Spinal cord (tissue), 10 donors: ENCODE data around the gene SCN2A. TPM values are rescaled to one million over a fixed set of nuclear protein-coding genes. Genes with fewer than 3 reads are reported as not detected.

Experiments used
- DNase-seq, 6 donors: peaks; one replicate each; pipeline versions ENCODE4 v3.0.0 to v3.0.0-alpha.2; 2013 to 2015; ENCODE audit warnings: low spot score in 6 of 6, low read depth in 4 of 6
- H3K27ac ChIP-seq: one replicate; pipeline ENCODE4 v1.5.1; 2013; ENCODE audit warnings: low read depth, low read length, control low read depth
- H3K27me3 ChIP-seq: one replicate; pipeline ENCODE4 v1.6.1; 2013; ENCODE audit warnings: low read length; ENCODE audit not compliant: control insufficient read depth, insufficient read depth
- H3K36me3 ChIP-seq: one replicate; pipeline ENCODE4 v1.6.1; 2013; ENCODE audit warnings: low read length; ENCODE audit not compliant: control insufficient read depth, insufficient read depth
- H3K4me1 ChIP-seq: one replicate; pipeline ENCODE4 v1.6.1; 2013; ENCODE audit warnings: low read length; ENCODE audit not compliant: control insufficient read depth, insufficient read depth
- H3K4me3 ChIP-seq: one replicate; pipeline ENCODE4 v1.5.1; 2013; ENCODE audit warnings: low read depth, low read length, control low read depth
- H3K9me3 ChIP-seq: one replicate; pipeline ENCODE4 v1.6.1; 2013; ENCODE audit warnings: low read length; ENCODE audit not compliant: control insufficient read depth, insufficient read depth
- WGBS: methylation state at CpG from one replicate; pipeline ENCODE4 v1.1.5; 2013; ENCODE audit warnings: missing lambda C conversion rate; ENCODE audit not compliant: insufficient coverage; 5-methylcytosine and 5-hydroxymethylcytosine counted together
- polyA plus RNA-seq, 2 donors: library from polyadenylated mRNA; unstranded; fragments of 120-200 nt; gene quantifications; one replicate each; pipeline ENCODE4 v1.2.1, GENCODE V29; 2013; ENCODE audit not compliant: insufficient read length in 2 of 2
- total RNA-seq, 2 donors: library from RNA; depleted of rRNA in 1 of 2; stranded (reverse); fragments of 120-200 nt in 1 of 2; fragments of >200 nt in 1 of 2; gene quantifications; one replicate each; pipeline versions ENCODE4 v1.2.3 to v1.2.4, GENCODE V29; 2013 to 2014
- donor health status: healthy.

Gene SCN2A
- total and polyA plus RNA-seq, 4 donors: 24.2 to 107 (median 51.4) TPM

GRCh38 chr2:165277295-165277694 is 38.1 kb downstream of the SCN2A start:
- no peaks in the 10 kb centered on the region for H3K4me1 ChIP-seq
- DNase-seq: peak in 1 of 6 donors; percentile 5
- H3K27me3 ChIP-seq: no peaks in the 10 kb centered on the region
- no peak overlapping the region for H3K4me3 ChIP-seq
- H3K27ac ChIP-seq: no peak overlapping the region
- H3K36me3 ChIP-seq: no peaks in the 10 kb centered on the region
- no peaks in the 10 kb centered on the region for H3K9me3 ChIP-seq

- H3K27me3 ChIP-seq: no peaks in the 10 kb centered on the region
- no peak overlapping the region for H3K27ac ChIP-seq
- 100% methylated on average over 1 of the region's 5 CpGs for WGBS
- H3K4me3 ChIP-seq: no peak overlapping the region
- no peaks in the 10 kb centered on the region for H3K36me3 ChIP-seq
- no peaks in the 10 kb centered on the region for H3K4me1 ChIP-seq
- DNase-seq: no peak
- no peaks in the 10 kb centered on the region for H3K9me3 ChIP-seq
Measured at GRCh38 chr2:165277860-165278656, 38.8 kb downstream of the SCN2A start.

GRCh38 chr2:165280356-165280755 is 41.1 kb downstream of the SCN2A start:
- Histone ChIP-seq H3K27ac (no peak overlapping the region), H3K4me1 (no peaks in the 10 kb centered on the region), H3K36me3 (no peaks in the 10 kb centered on the region), H3K27me3 (no peaks in the 10 kb centered on the region), H3K4me3 (no peak overlapping the region), H3K9me3 (no peaks in the 10 kb centered on the region)
- WGBS: 100% methylated on average over 3 of the region's 4 CpGs
- no peak for DNase-seq

GRCh38 chr2:165281387-165281786 is 42.2 kb downstream of the SCN2A start:
- Histone ChIP-seq H3K9me3 (no peaks in the 10 kb centered on the region), H3K4me3 (no peak overlapping the region), H3K36me3 (no peaks in the 10 kb centered on the region), H3K4me1 (no peaks in the 10 kb centered on the region), H3K27me3 (no peaks in the 10 kb centered on the region), H3K27ac (no peak overlapping the region)
- WGBS: 75% methylated on average over 2 of the region's 4 CpGs
- DNase-seq: no peak

- Histone ChIP-seq H3K9me3 (no peaks in the 10 kb centered on the region), H3K27ac (no peak overlapping the region), H3K36me3 (no peaks in the 10 kb centered on the region), H3K4me3 (no peak overlapping the region), H3K4me1 (no peaks in the 10 kb centered on the region), H3K27me3 (no peaks in the 10 kb centered on the region)
- no CpG with 5 or more reads among the region's 1 CpG for WGBS
- DNase-seq: no peak
Measured at GRCh38 chr2:165283342-165283741, 44.1 kb downstream of the SCN2A start.

GRCh38 chr2:165287094-165287778 is 48.0 kb downstream of the SCN2A start:
- Histone ChIP-seq H3K27me3 (no peaks in the 10 kb centered on the region), H3K9me3 (no peaks in the 10 kb centered on the region), H3K4me3 (no peak overlapping the region), H3K36me3 (no peaks in the 10 kb centered on the region), H3K4me1 (no peaks in the 10 kb centered on the region), H3K27ac (no peak overlapping the region)
- 100% methylated on average over 1 of the region's 3 CpGs for WGBS
- DNase-seq: no peak

GRCh38 chr2:165289069-165289468 is 49.9 kb downstream of the SCN2A start:
- no CpG with 5 or more reads among the region's 2 CpGs for WGBS

GRCh38 chr2:165293440-165294420 is 54.5 kb downstream of the SCN2A start:
- no peaks in the 10 kb centered on the region for H3K4me1 ChIP-seq
- no peaks in the 10 kb centered on the region for H3K9me3 ChIP-seq
- DNase-seq: peak; percentile 80 to 99 (median 88)
- H3K27me3 ChIP-seq: no peaks in the 10 kb centered on the region
- no peaks in the 10 kb centered on the region for H3K36me3 ChIP-seq
- whole genome bisulfite sequencing: no CpG with 5 or more reads among the region's 6 CpGs
- H3K4me3 ChIP-seq: peak overlapping the region; percentile 54
- H3K27ac ChIP-seq: peak overlapping the region; percentile 67

More at GRCh38 chr2:165289069-165289468, 49.9 kb downstream of the SCN2A start:
- Histone ChIP-seq H3K4me1 (no peaks in the 10 kb centered on the region), H3K9me3 (no peaks in the 10 kb centered on the region), H3K36me3 (no peaks in the 10 kb centered on the region), H3K4me3 (no peak overlapping the region), H3K27me3 (no peaks in the 10 kb centered on the region), H3K27ac (no peak overlapping the region)
- DNase-seq: no peak

- 63% methylated on average over 4 of the region's 5 CpGs for whole genome bisulfite sequencing
Measured at GRCh38 chr2:165294912-165295311, 55.7 kb downstream of the SCN2A start.

More at GRCh38 chr2:165294912-165295311, 55.7 kb downstream of the SCN2A start:
- Histone ChIP-seq H3K4me3 (peak overlapping the region; percentile 54), H3K27me3 (no peaks in the 10 kb centered on the region), H3K4me1 (no peaks in the 10 kb centered on the region), H3K9me3 (no peaks in the 10 kb centered on the region), H3K27ac (no peak overlapping the region), H3K36me3 (no peaks in the 10 kb centered on the region)
- peak in 2 of 6 donors; percentile 28 to 42 for DNase-seq
